A549 (cell line): ENCODE results near the gene AUTS2. TPM values are rescaled to one million over a fixed set of nuclear protein-coding genes. Genes with fewer than 3 reads are reported as not detected.

Source experiments
- ATAC-seq, 2 experiments: fragments of 200-7000 bp in 1 of 2; fragments of >200 bp in 1 of 2; cut with Nextera tagmentation in 1 of 2; cut with Tn5 transposase in 1 of 2; 3 replicates each; pipeline versions ENCODE4 v1.8.0 to v1.9.1; 2018 to 2020; ENCODE audit warnings: mild to moderate bottlenecking in 1 of 2, moderate library complexity in 1 of 2
- CTCF ChIA-PET: fragments of 300-600 bp; sonication (Branson Sonifier 250); formaldehyde crosslinking; extraction: SDS; loops from one replicate; lab custom pipeline; 2021; ENCODE audit warnings: antibody characterized with exemption, inconsistent platforms; lab: Yijun Ruan, JAX
- POLR2A ChIA-PET: fragments of 350-600 bp; formaldehyde crosslinking; extraction: SDS; loops from one replicate; lab custom pipeline; 2021; ENCODE audit warnings: antibody characterized with exemption, inconsistent platforms; lab: Yijun Ruan, JAX
- DNase-seq, 2 experiments: peaks; one replicate each; pipeline versions ENCODE4 v3.0.0 to v3.0.0-alpha.2; 2011 to 2016; ENCODE audit warnings: low read depth in 1 of 2, low spot score in 1 of 2
- FAIRE-seq: peaks from 2 replicates; lab custom pipeline; 2011; peaks lifted over from hg19 to GRCh38; lab: Jason Lieb, UNC
- H3K27ac ChIP-seq, 2 experiments: fragments of >200 bp; sonication (Bioruptor Twin); formaldehyde crosslinking; 3 replicates each; pipeline ENCODE4 v1.5.1; 2016 to 2017
- H3K4me1 ChIP-seq: fragments of >200 bp; sonication (Bioruptor Twin); formaldehyde crosslinking; 3 replicates; pipeline ENCODE4 v1.6.1; 2016
- H3K4me2 ChIP-seq: fragments of >200 bp; sonication (Bioruptor Twin); formaldehyde crosslinking; 3 replicates; pipeline ENCODE4 v1.6.1; 2016
- H3K4me3 ChIP-seq: fragments of >200 bp; sonication (Bioruptor Twin); formaldehyde crosslinking; 3 replicates; pipeline ENCODE4 v1.5.1; 2016
- H3K9me3 ChIP-seq: fragments of >200 bp; sonication (Bioruptor Twin); formaldehyde crosslinking; 3 replicates; pipeline ENCODE4 v1.6.1; 2016
- BCL3 ChIP-seq: fragments of >200 bp; sonication (Bioruptor Twin); formaldehyde crosslinking; IDR thresholded peaks from 3 replicates; pipeline ENCODE4 v1.6.1; 2016
- CBX2 ChIP-seq: fragments of 200-600 bp; sonication (generic); IDR thresholded peaks from 2 replicates; pipeline ENCODE4 v1.6.1; 2016; ENCODE audit warnings: low read depth, mild to moderate bottlenecking, borderline replicate concordance
- CHD2 ChIP-seq: fragments of 150-350 bp; IDR thresholded peaks from 2 replicates; pipeline ENCODE4 v1.6.1; 2014; ENCODE audit warnings: low read length; ENCODE audit not compliant: partially characterized antibody
- CHD4 ChIP-seq: fragments of 200-600 bp; sonication (generic); IDR thresholded peaks from 2 replicates; pipeline ENCODE4 v1.6.1; 2016; ENCODE audit warnings: antibody characterized with exemption, mild to moderate bottlenecking, borderline replicate concordance
- EHMT2 ChIP-seq: fragments of 200-600 bp; sonication (generic); IDR thresholded peaks from 2 replicates; pipeline ENCODE4 v1.6.1; 2016; ENCODE audit warnings: antibody characterized with exemption, low read depth, mild to moderate bottlenecking, moderate library complexity
- ESRRA ChIP-seq: fragments of 150-350 bp; IDR thresholded peaks from 2 replicates; pipeline ENCODE4 v1.6.1; 2014; ENCODE audit warnings: mild to moderate bottlenecking, low read length, borderline replicate concordance
- FOSB ChIP-seq: fragments of 250-450 bp; sonication (Bioruptor Pico); IDR thresholded peaks from 2 replicates; pipeline ENCODE4 v1.5.0; 2020; ENCODE audit warnings: mild to moderate bottlenecking, moderate library complexity
- FOSL2 ChIP-seq, 2 experiments: fragments of 450-650 bp in 1 of 2; fragments of >200 bp in 1 of 2; sonication (Bioruptor Twin) in 1 of 2; formaldehyde crosslinking; IDR thresholded peaks; 2 replicates each; pipeline versions ENCODE4 v1.5.0 to v1.6.1; 2016 to 2020; ENCODE audit warnings: mild to moderate bottlenecking in 1 of 2, moderate library complexity in 1 of 2
- HDAC2 ChIP-seq: fragments of 200-600 bp; sonication (generic); IDR thresholded peaks from 2 replicates; pipeline ENCODE4 v1.6.1; 2016
- HEYL ChIP-seq: fragments of 250-450 bp; sonication (Bioruptor Pico); IDR thresholded peaks from 2 replicates; pipeline ENCODE4 v1.8.0; 2021; ENCODE audit warnings: mild to moderate bottlenecking, moderate library complexity
- KDM1A ChIP-seq: fragments of 200-600 bp; sonication (generic); IDR thresholded peaks from 2 replicates; pipeline ENCODE4 v1.6.1; 2016; ENCODE audit warnings: low read depth, mild to moderate bottlenecking
- KDM5A ChIP-seq: fragments of 200-600 bp; sonication (generic); IDR thresholded peaks from 2 replicates; pipeline ENCODE4 v1.6.1; 2016; ENCODE audit warnings: antibody characterized with exemption, mild to moderate bottlenecking
- MAFK ChIP-seq: fragments of 450-650 bp; IDR thresholded peaks from 2 replicates; pipeline ENCODE4 v1.6.1; 2014; ENCODE audit not compliant: partially characterized antibody
- MAZ ChIP-seq: fragments of 150-350 bp; IDR thresholded peaks from 2 replicates; pipeline ENCODE4 v1.6.1; 2014; ENCODE audit warnings: antibody characterized with exemption, low read depth, low read length, borderline replicate concordance
- MYC ChIP-seq: IDR thresholded peaks from 2 replicates; pipeline ENCODE4 v1.6.1; 2012; ENCODE audit warnings: mild to moderate bottlenecking, inconsistent platforms, low read length, improper control_type of control experiment, borderline replicate concordance
- NPAS2 ChIP-seq: fragments of 250-450 bp; sonication (Bioruptor Pico); IDR thresholded peaks from 2 replicates; pipeline ENCODE4 v1.8.0; 2022; ENCODE audit warnings: mild to moderate bottlenecking, moderate library complexity, borderline replicate concordance
- NR3C1 ChIP-seq: fragments of >200 bp; sonication (Bioruptor Twin); formaldehyde crosslinking; IDR thresholded peaks from 3 replicates; pipeline ENCODE4 v1.6.1; 2017
- RAD21 ChIP-seq, 2 experiments: fragments of >200 bp in 1 of 2; sonication (Bioruptor Twin) in 1 of 2; formaldehyde crosslinking in 1 of 2; IDR thresholded peaks in 1 of 2; conservative IDR thresholded peaks in 1 of 2; 2 replicates in 1 of 2; 3 replicates in 1 of 2; pipeline ENCODE4 v1.6.1; 2012 to 2018; ENCODE audit warnings: inconsistent platforms in 1 of 2
- RARB ChIP-seq: fragments of 250-450 bp; sonication (Bioruptor Pico); IDR thresholded peaks from 2 replicates; pipeline ENCODE4 v1.8.0; 2021; ENCODE audit warnings: mild to moderate bottlenecking, moderate library complexity
- RCOR1 ChIP-seq: fragments of 150-350 bp; IDR thresholded peaks from 2 replicates; pipeline ENCODE4 v1.6.1; 2014; ENCODE audit warnings: antibody characterized with exemption, low read length, low read depth
- REST ChIP-seq: fragments of 200-600 bp; sonication (generic); IDR thresholded peaks from 2 replicates; pipeline ENCODE4 v1.6.1; 2016; ENCODE audit warnings: antibody characterized with exemption, mild to moderate bottlenecking, moderate library complexity
- SMC3 ChIP-seq: fragments of >200 bp; sonication (Bioruptor Twin); formaldehyde crosslinking; IDR thresholded peaks from 3 replicates; pipeline ENCODE4 v1.6.1; 2018; ENCODE audit warnings: inconsistent platforms
- TFCP2L1 ChIP-seq: fragments of 250-450 bp; sonication (Bioruptor Pico); IDR thresholded peaks from 2 replicates; pipeline ENCODE4 v1.5.0; 2021; ENCODE audit warnings: mild to moderate bottlenecking
- TP53 ChIP-seq: fragments of 250-450 bp; sonication (Bioruptor Pico); IDR thresholded peaks from 2 replicates; pipeline ENCODE4 v1.5.0; 2021; ENCODE audit warnings: mild to moderate bottlenecking, moderate library complexity
- ZSCAN20 ChIP-seq: fragments of 250-450 bp; sonication (Bioruptor Pico); IDR thresholded peaks from 2 replicates; pipeline ENCODE4 v1.8.0; 2022; ENCODE audit warnings: mild to moderate bottlenecking, moderate library complexity
- WGBS: methylation state at CpG from one replicate; pipeline ENCODE4 v1.1.6; 2017; ENCODE audit errors: missing lambda C conversion rate; 5-methylcytosine and 5-hydroxymethylcytosine counted together
- polyA plus RNA-seq, 4 experiments: library from polyadenylated mRNA; depleted of rRNA in 3 of 4; stranded (reverse); fragments of >200 nt; fragmentation: RNase III in 1 of 4; extraction: RNeasy Plus Mini Kit Qiagen cat#74134 plus additional on column Dnase treatment in 1 of 4; gene quantifications; 2 replicates in 3 of 4; 3 replicates in 1 of 4; pipeline ENCODE4 v1.2.3, GENCODE V29; 2011 to 2017
- TF ChIP-seq, protein P1 (sequence below): IDR thresholded peaks from 2 replicates; pipeline ENCODE4 v1.6.1; 2012
- TF ChIP-seq, protein P2 (sequence below): IDR thresholded peaks from 2 replicates; pipeline ENCODE4 v1.6.1; 2012; ENCODE audit warnings: low read depth, borderline replicate concordance
- TF ChIP-seq, protein P3 (sequence below): fragments of >200 bp; sonication (Bioruptor Twin); formaldehyde crosslinking; IDR thresholded peaks from 2 replicates; pipeline ENCODE4 v1.6.1; 2016
- TF ChIP-seq, protein P4 (sequence below): fragments of >200 bp; sonication (Bioruptor Twin); formaldehyde crosslinking; IDR thresholded peaks from 3 replicates; pipeline ENCODE4 v1.5.1; 2016

AUTS2 gene
- polyA plus RNA-seq, 2 of the 4 experiments (the other 2 are of a cell fraction): 1.6 to 3.6 TPM

DNA sequence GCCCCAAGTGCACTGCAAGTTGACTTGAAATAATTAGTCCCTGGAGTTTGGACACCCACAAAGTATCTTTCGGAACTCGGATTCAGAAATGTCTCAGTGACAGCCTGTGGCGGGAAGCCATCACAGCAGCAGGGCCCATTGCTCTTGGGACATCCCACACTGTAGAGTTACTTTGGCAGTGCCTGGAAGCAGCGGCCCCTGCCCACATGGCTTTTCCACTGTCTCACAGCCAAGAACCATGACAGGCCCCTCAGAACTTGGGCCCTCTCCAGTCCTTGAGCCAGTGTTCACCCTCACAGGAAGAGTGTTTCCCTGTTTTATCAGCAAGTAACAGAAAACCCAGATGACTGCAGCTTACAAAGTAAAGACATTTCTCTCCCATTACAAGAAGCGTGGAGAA lies 1056.7 kb downstream of the AUTS2 start:
- H3K27ac ChIP-seq: no peak overlapping the region
- H3K4me3 ChIP-seq: no peak overlapping the region
- CTCF ChIA-PET: no interaction called here
- ATAC-seq: no peak
- no peak overlapping the region for H3K4me2 ChIP-seq
- 36% methylated on average over 4 of the region's 5 CpGs for WGBS
- no peaks in the 10 kb centered on the region for H3K4me1 ChIP-seq
- TF ChIP-seq HDAC2 (no peak), TFCP2L1 (CRISPR knock-in tag) (no peak), KDM1A (no peak), FOSB (CRISPR knock-in tag) (no peak), MAZ (no peak), ESRRA (no peak), MYC (no peak), FOSL2 (IDR thresholded peaks at IDR 0.05) (no peak), FOSL2 (CRISPR knock-in tag; IDR thresholded peaks at IDR 0.05) (no peak), TP53 (CRISPR knock-in tag) (no peak), NPAS2 (CRISPR knock-in tag) (no peak)
- TF ChIP-seq, protein P1, sequence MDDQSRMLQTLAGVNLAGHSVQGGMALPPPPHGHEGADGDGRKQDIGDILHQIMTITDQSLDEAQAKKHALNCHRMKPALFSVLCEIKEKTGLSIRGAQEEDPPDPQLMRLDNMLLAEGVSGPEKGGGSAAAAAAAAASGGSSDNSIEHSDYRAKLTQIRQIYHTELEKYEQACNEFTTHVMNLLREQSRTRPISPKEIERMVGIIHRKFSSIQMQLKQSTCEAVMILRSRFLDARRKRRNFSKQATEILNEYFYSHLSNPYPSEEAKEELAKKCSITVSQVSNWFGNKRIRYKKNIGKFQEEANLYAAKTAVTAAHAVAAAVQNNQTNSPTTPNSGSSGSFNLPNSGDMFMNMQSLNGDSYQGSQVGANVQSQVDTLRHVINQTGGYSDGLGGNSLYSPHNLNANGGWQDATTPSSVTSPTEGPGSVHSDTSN: no peak
- TF ChIP-seq, protein P2, sequence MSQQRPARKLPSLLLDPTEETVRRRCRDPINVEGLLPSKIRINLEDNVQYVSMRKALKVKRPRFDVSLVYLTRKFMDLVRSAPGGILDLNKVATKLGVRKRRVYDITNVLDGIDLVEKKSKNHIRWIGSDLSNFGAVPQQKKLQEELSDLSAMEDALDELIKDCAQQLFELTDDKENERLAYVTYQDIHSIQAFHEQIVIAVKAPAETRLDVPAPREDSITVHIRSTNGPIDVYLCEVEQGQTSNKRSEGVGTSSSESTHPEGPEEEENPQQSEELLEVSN: no peak
- TF ChIP-seq, protein P3, sequence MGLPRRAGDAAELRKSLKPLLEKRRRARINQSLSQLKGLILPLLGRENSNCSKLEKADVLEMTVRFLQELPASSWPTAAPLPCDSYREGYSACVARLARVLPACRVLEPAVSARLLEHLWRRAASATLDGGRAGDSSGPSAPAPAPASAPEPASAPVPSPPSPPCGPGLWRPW: no peak
- TF ChIP-seq, protein P4, sequence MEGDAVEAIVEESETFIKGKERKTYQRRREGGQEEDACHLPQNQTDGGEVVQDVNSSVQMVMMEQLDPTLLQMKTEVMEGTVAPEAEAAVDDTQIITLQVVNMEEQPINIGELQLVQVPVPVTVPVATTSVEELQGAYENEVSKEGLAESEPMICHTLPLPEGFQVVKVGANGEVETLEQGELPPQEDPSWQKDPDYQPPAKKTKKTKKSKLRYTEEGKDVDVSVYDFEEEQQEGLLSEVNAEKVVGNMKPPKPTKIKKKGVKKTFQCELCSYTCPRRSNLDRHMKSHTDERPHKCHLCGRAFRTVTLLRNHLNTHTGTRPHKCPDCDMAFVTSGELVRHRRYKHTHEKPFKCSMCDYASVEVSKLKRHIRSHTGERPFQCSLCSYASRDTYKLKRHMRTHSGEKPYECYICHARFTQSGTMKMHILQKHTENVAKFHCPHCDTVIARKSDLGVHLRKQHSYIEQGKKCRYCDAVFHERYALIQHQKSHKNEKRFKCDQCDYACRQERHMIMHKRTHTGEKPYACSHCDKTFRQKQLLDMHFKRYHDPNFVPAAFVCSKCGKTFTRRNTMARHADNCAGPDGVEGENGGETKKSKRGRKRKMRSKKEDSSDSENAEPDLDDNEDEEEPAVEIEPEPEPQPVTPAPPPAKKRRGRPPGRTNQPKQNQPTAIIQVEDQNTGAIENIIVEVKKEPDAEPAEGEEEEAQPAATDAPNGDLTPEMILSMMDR: no peak
- H3K9me3 ChIP-seq: no peaks in the 10 kb centered on the region
- no peak for DNase-seq
- POLR2A ChIA-PET: no interaction called here
- no peak for FAIRE-seq

- ATAC-seq (no peak), FAIRE-seq (no peak), DNase-seq (no peak)
- H3K4me1 ChIP-seq: no peaks in the 10 kb centered on the region
- no peaks in the 10 kb centered on the region for H3K9me3 ChIP-seq
- no peak for TF ChIP-seq MAFK
- TF ChIP-seq ESRRA: no peak
- TF ChIP-seq CHD4: no peak
- no peak for TF ChIP-seq CBX2
- no peak for TF ChIP-seq FOSB (CRISPR knock-in tag)
- no peak for TF ChIP-seq ZSCAN20
- TF ChIP-seq REST: no peak
- TF ChIP-seq EHMT2: no peak
- no peak for TF ChIP-seq HEYL
- TF ChIP-seq RCOR1: no peak
- TF ChIP-seq KDM5A: no peak
- no peak for TF ChIP-seq NR3C1
- TF ChIP-seq SMC3: no peak
- no peak for TF ChIP-seq RAD21 (conservative IDR thresholded peaks at IDR 0.05 in 1 of 2, IDR thresholded peaks at IDR 0.05 in 1 of 2)
- no peak for TF ChIP-seq BCL3
- no peak for TF ChIP-seq RARB (CRISPR knock-in tag)
- no peak for TF ChIP-seq TP53 (CRISPR knock-in tag)
- TF ChIP-seq CHD2: no peak
- H3K4me3 ChIP-seq: no peak overlapping the region
- 55% methylated on average over 3 of the region's 3 CpGs for WGBS
- H3K27ac ChIP-seq: no peak overlapping the region
- no peak overlapping the region for H3K4me2 ChIP-seq
- ChIA-PET POLR2A (no interaction called here), CTCF (interaction anchor here (0.6 kb wide), 1 partner anchor 1002 kb away, joined by 3 read pairs; no protein-coding TSS in a partner anchor)
Measured at GRCh38 chr7:70655694-70656093, 1057.4 kb downstream of the AUTS2 start.
